Pancreas (tissue), 10 donors: ENCODE results near the gene RBFOX1. TPM values are rescaled to one million over a fixed set of nuclear protein-coding genes. Genes with fewer than 3 reads are reported as not detected.

Experiments used
- ATAC-seq, 4 donors: fragments of 200-7000 bp; cut with Tn5 transposase; one replicate each; pipeline versions ENCODE4 v1.8.0 to v1.9.1; 2020; ENCODE audit warnings: mild to moderate bottlenecking in 4 of 4, moderate library complexity in 4 of 4
- DNase-seq, 6 donors: peaks; one replicate each; pipeline ENCODE4 v3.0.0-alpha.2; 2020
- FAIRE-seq: peaks from 2 replicates; lab custom pipeline; 2012; peaks lifted over from hg19 to GRCh38; lab: Jason Lieb, UNC
- H3K27ac ChIP-seq, 4 donors: fragments of 200-600 bp; sonication (generic); 1 replicate in 3 of 4; 2 replicates in 1 of 4; pipeline versions ENCODE4 v1.5.0 to v1.8.0; 2020
- H3K27me3 ChIP-seq, 4 donors: fragments of 200-600 bp; one replicate each; pipeline ENCODE4 v1.8.0; 2021
- H3K36me3 ChIP-seq, 3 donors: fragments of 200-600 bp; sonication (generic) in 1 of 3; one replicate each; pipeline versions ENCODE4 v1.5.0 to v1.8.0; 2020 to 2021
- H3K4me1 ChIP-seq, 3 donors: fragments of 200-600 bp; one replicate each; pipeline ENCODE4 v1.8.0; 2021
- H3K4me3 ChIP-seq, 4 donors: fragments of 200-600 bp; sonication (generic) in 2 of 4; one replicate each; pipeline versions ENCODE4 v1.5.0 to v1.8.0; 2020 to 2021
- H3K9me3 ChIP-seq, 4 donors: fragments of 200-600 bp; one replicate each; pipeline ENCODE4 v1.8.0; 2021
- WGBS, 2 donors: extraction: QIAGEN DNeasy Blood & Tissue Kit; methylation state at CpG; one replicate each; pipeline ENCODE4 v1.1.7; 2013; 5-methylcytosine and 5-hydroxymethylcytosine counted together
- intact Hi-C, 3 donors: fragments of 100-400 bp; cut with DNase I; formaldehyde crosslinking; loops; one replicate each; pipeline versions ENCODE4 v1.11.1 to v1.14.2; 2022
- polyA plus RNA-seq, 2 donors: library from polyadenylated mRNA; stranded (reverse); fragments of 200-250 nt; gene quantifications; one replicate each; pipeline ENCODE4 v1.2.3, GENCODE V29; 2013
- total RNA-seq, 6 donors: library from RNA; stranded (reverse); fragmentation: NEBNext Ultra II Directional in 4 of 6; extraction: Animal tissue kit (Norgen Biotek cat#: 25700) in 4 of 6; gene quantifications; one replicate each; pipeline versions ENCODE4 v1.2.1 to v1.2.4, GENCODE V29; 2021 to 2023
- TF ChIP-seq, protein P1 (sequence below), 4 donors: fragments of 200-600 bp; sonication (generic) in 3 of 4; IDR thresholded peaks; one replicate each; pipeline versions ENCODE4 v1.5.0 to v1.8.0; 2021; ENCODE audit warnings: antibody characterized with exemption in 4 of 4
- donor health status: healthy with polysubstance abuse.
- donor health status: DM: no; HTN: no; CAD: no; lungs with moderate emphysema.
- donor health status: DM: no; HTN: no; CAD: no.
- donor health status: control.
- donor health status: control.
- donor health status: Bipolar disorder and iron deficiency.
- donor health status: DM: yes; HTN: yes; CAD: no.
- donor health status: DM: no; HTN: no; CAD: no.
- donor health status: DM: no; HTN: no; CAD: no.
- donor health status: DM: yes; HTN: yes; CAD: no.

RBFOX1 gene
- total and polyA plus RNA-seq, 8 donors = 0.12 to 0.28 (median 0.15) TPM; not detected in 3

DNA sequence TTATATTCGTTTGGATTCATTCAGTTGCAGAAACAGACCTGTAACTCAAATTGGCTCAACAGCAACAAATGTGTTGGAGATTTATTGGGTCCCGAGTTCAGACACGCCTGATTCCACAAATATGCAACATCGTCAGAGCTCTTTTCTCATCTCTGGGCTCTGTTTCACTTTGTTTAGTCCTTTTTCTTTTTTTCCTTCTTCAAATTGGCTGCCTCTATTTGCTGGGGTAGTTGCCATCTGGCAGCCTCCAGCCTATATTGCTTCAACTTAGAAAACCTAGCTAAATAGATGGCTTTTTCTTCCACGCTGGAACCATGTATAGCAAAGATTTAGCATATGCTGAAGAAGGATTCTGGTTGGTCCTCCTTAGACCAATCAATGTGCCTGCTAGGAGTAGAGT, 398.5 kb downstream of the RBFOX1 start:
- WGBS, 2 donors = 61 to 66% methylated on average over 5 of the region's 5 CpGs
- intact Hi-C loops = no loop called here
- Histone ChIP-seq H3K36me3 (no peaks in the 10 kb centered on the region), H3K4me3 (no peak overlapping the region), H3K27me3 (no peaks in the 10 kb centered on the region), H3K4me1 (no peaks in the 10 kb centered on the region), H3K27ac (no peak overlapping the region), H3K9me3 (no peaks in the 10 kb centered on the region)
- TF ChIP-seq, protein P1, sequence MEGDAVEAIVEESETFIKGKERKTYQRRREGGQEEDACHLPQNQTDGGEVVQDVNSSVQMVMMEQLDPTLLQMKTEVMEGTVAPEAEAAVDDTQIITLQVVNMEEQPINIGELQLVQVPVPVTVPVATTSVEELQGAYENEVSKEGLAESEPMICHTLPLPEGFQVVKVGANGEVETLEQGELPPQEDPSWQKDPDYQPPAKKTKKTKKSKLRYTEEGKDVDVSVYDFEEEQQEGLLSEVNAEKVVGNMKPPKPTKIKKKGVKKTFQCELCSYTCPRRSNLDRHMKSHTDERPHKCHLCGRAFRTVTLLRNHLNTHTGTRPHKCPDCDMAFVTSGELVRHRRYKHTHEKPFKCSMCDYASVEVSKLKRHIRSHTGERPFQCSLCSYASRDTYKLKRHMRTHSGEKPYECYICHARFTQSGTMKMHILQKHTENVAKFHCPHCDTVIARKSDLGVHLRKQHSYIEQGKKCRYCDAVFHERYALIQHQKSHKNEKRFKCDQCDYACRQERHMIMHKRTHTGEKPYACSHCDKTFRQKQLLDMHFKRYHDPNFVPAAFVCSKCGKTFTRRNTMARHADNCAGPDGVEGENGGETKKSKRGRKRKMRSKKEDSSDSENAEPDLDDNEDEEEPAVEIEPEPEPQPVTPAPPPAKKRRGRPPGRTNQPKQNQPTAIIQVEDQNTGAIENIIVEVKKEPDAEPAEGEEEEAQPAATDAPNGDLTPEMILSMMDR (IDR thresholded peaks at IDR 0.05) = no peak
- ATAC-seq (no peak), FAIRE-seq (no peak), DNase-seq (no peak)

DNA sequence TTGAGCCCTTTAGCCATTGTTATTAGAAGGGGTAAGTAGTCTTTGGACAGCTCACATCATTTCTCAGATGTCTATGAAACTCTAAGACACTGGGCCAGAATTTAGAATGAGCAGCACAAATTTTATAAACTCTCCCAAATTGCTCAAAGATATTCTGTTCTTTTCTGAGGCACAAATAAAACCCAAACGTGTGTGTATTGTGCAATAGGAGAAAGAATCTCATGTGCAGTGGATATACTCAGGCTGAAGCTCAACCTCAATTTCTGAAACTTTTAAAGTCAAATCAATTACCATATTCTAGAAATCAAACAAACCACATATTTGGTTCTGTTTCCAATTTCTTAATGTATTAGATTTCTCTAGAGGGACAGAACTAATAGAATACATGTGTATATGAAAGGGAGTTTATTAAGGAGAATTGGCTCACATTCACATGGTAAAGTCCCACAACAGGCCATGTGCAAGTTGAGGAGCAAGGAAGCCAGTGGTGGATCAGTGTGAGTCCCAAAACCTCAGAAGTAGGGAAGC, 403.6 kb downstream of the RBFOX1 start:
- TF ChIP-seq, protein P1 (IDR thresholded peaks at IDR 0.05) = no peak
- Histone ChIP-seq H3K36me3 (no peaks in the 10 kb centered on the region), H3K9me3 (no peaks in the 10 kb centered on the region), H3K4me3 (no peak overlapping the region), H3K27me3 (no peaks in the 10 kb centered on the region), H3K27ac (no peak overlapping the region), H3K4me1 (no peaks in the 10 kb centered on the region)
- WGBS, 2 donors = 0% methylated on average over 1 of the region's 1 CpG
- FAIRE-seq (no peak), ATAC-seq (no peak), DNase-seq (no peak)
- intact Hi-C loops = no loop called here

DNA sequence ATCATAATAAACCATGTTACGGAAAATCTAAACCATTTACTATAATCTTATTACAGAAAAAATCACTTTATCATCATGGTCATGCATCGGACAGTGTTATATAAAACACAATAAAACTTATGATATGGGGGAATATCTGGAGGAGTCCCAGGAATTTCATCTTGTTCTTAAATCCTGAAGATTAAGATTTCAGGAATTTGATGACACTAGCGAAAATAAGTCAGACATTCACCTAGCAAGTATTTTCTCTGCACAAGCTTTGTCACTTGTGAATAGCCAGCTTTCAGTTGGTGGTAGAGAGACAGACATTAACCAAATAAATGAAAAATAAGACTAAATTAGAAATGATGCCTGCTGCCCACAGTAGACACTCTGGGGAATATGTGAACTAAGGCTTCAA, 410.0 kb downstream of the RBFOX1 start:
- Histone ChIP-seq H3K27ac (no peak overlapping the region), H3K27me3 (no peaks in the 10 kb centered on the region), H3K4me3 (no peak overlapping the region), H3K4me1 (no peaks in the 10 kb centered on the region), H3K9me3 (no peaks in the 10 kb centered on the region), H3K36me3 (no peaks in the 10 kb centered on the region)
- FAIRE-seq = no peak
- intact Hi-C loops = no loop called here
- no peak for DNase-seq
- TF ChIP-seq, protein P1 (IDR thresholded peaks at IDR 0.05) = no peak
- 69 to 77% methylated on average over 3 of the region's 3 CpGs for WGBS, 2 donors
- no peak for ATAC-seq

DNA sequence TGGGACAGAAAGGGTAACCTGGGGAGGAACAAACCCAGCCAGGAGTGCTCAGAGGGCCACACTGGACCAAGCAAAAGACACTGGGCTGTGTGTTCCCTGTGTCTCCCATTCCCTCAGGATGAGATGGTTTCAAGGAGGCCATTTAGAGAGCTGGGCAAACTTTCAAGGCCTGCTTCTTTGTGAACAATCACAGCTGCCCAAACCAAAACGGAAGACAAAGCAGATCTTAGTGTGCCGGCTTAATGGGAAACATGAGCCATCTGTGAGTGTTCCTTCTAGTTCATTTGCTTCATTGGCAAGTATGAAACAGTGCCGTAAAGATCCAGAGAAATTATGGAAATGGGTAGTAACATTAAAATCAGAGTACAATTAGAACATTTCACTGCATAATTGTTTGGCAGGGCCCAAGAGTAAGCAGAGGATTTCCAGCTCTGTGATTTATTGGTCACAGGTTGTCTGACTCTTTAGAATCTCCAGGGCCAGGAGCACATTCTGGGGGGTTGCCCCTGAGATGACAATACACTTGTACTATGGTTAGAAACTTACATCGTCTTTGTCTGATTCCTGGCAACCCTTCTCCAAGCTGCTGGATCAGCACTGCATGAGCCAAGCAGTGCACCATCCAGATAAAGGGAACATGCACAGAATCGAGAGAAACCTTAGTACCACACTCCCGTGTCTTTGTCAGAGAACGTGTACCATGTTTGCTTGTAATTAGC, 412.1 kb downstream of the RBFOX1 start:
- H3K4me1 ChIP-seq = no peaks in the 10 kb centered on the region
- no peaks in the 10 kb centered on the region for H3K9me3 ChIP-seq
- ATAC-seq (peak in 2 of 4 donors; percentile 49 to 57), DNase-seq (no peak), FAIRE-seq (no peak)
- H3K27ac ChIP-seq = no peak overlapping the region
- TF ChIP-seq, protein P1 (IDR thresholded peaks at IDR 0.05) = no peak
- H3K36me3 ChIP-seq = no peaks in the 10 kb centered on the region
- intact Hi-C loops = no loop called here
- peaks cover 0 to 4% (median 0%) of the 10 kb centered on the region in 4 donors for H3K27me3 ChIP-seq
- H3K4me3 ChIP-seq = no peak overlapping the region
- 26 to 34% methylated on average over 7 of the region's 7 CpGs for WGBS, 2 donors

DNA sequence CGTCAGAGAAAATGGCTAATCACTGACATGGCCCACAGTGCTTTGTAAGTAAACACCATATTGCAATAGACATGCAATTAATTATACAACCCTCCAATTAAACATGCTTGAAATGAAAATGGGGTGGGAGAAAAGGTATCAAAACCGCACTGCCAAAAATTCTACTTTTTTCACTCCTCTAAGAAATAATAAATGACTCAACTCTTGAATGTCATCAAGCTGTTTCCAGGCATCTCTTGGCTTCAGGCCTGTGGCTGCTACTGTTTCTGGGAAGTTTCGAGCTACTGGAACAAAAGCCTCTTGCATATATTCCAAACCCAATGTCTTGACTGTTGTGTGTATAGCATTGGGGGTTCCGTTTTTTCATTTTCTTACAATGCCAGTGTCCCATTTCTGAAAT, 412.6 kb downstream of the RBFOX1 start:
- no peak for FAIRE-seq
- Histone ChIP-seq H3K27ac (no peak overlapping the region), H3K36me3 (no peaks in the 10 kb centered on the region), H3K27me3 (peaks cover 0 to 4% (median 0%) of the 10 kb centered on the region in 4 donors), H3K4me1 (no peaks in the 10 kb centered on the region), H3K4me3 (no peak overlapping the region), H3K9me3 (no peaks in the 10 kb centered on the region)
- TF ChIP-seq, protein P1 (IDR thresholded peaks at IDR 0.05) = no peak
- peak in 1 of 4 donors; percentile 29 for ATAC-seq
- WGBS, 2 donors = 49 to 51% methylated on average over 4 of the region's 4 CpGs
- DNase-seq = no peak
- intact Hi-C loops = no loop called here
